GM21723 (cell line): ENCODE measurements around the gene PTGER1.

Experiments used
- ATAC-seq: cut with Tn5 transposase; IDR thresholded peaks from one replicate; pipeline ENCODE4 v1.9.1; 2021; ENCODE audit warnings: mild to moderate bottlenecking, moderate library complexity; ENCODE audit not compliant: unreplicated experiment

The PTGER1 gene

DNA sequence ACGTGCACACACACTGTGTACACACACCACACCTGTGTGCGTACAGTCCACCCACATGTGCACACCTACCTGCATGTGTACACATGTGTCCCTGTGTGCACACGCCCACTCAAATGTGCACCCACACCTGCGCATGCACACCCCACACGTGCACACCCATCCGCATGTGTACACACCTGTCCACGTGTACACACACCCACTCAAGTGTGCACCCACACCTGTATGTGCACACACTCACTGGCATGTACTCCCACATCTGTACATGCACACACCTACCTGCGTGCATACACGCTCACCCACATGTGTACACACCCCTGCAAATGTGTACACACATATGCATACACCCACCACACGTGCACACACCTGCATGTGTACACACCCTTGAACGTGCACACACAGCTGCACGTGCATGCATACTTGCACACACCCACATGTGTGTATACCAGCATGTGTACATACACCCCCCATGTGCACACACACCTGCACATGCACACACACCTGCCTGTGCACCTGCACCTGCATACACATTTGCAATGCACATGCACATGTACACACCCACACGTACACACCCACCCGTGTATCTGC, 31.4 kb downstream of the PTGER1 start:
- no peak for ATAC-seq

DNA sequence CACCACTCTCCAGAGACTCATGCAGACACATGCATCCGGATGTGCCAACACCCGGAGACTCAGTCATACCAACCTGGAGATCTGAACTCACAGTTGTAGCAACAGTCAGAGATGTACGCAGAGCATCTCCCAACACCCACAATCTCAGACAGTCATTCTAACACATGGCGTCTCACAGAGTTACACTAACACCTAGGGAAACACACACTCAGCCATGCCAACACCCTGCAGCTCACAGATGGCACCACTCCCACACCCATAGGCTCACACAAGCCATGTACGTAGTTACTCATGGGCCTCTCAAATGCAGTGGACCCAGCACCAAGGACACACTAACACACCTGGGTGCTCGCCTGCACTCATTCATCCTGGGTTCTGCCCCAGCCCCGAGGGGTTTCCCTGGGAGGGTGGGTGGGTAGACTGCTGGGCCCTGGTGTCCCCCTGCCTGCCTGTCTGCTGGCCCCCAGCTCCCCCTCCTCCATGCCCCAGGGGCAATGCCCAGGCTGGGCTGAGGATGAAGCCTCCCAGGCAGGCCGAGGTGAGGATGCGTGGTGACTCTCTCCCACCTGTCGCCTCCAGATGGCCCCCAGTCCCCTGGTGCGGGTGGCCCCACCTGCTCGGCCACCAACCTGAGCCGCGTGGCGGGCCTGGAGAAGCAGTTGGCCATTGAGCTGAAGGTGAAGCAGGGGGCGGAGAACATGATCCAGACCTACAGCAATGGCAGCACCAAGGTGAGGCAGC, 32.1 kb downstream of the PTGER1 start:
- no peak for ATAC-seq

DNA sequence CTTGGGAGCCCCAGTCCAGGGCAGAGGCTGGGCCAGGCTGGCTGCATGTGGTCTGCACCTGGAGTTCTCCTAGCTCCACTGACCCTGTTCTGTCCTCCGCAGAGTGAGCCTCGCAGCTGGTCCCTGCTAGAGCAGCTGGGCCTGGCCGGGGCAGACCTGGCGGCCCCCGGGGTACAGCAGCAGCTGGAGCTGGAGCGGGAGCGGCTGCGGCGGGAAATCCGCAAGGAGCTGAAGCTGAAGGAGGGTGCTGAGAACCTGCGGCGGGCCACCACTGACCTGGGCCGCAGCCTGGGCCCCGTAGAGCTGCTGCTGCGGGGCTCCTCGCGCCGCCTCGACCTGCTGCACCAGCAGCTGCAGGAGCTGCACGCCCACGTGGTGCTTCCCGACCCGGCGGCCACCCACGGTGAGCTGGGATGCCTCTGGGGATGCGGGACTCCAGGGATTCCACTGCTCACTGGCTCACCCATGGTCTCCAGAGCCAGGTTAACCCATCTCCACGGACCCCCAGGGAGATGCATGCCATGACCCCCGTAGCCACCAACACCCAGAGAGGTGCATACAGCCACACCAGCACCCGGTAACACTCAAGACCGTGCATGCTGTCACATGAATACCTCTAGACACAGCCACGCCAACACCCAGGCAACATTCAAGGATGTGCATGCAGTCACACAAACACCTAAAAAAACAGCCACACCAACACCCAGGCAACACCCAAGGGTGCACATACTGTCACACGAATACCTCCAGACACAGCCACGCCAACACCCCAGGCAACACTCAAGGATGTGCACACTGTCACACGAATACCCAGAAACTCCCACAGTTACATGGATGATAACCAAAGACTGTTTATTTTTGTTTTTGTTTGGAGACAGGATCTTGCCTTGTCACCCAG, 33.9 kb downstream of the PTGER1 start:
- ATAC-seq: no peak

GRCh38 chr19:14440049-14440448, 35.1 kb downstream of the PTGER1 start:
- ATAC-seq: peak; percentile 86

GRCh38 chr19:14439014-14439413, 36.1 kb downstream of the PTGER1 start:
- no peak for ATAC-seq

- ATAC-seq: no peak
These were observed 37.5 kb downstream of the PTGER1 start for GRCh38 chr19:14437578-14438140.

- no peak for ATAC-seq
These were observed 39.7 kb downstream of the PTGER1 start for GRCh38 chr19:14435320-14436050.

- ATAC-seq: no peak
These were observed 40.4 kb downstream of the PTGER1 start for GRCh38 chr19:14434543-14435319.

DNA sequence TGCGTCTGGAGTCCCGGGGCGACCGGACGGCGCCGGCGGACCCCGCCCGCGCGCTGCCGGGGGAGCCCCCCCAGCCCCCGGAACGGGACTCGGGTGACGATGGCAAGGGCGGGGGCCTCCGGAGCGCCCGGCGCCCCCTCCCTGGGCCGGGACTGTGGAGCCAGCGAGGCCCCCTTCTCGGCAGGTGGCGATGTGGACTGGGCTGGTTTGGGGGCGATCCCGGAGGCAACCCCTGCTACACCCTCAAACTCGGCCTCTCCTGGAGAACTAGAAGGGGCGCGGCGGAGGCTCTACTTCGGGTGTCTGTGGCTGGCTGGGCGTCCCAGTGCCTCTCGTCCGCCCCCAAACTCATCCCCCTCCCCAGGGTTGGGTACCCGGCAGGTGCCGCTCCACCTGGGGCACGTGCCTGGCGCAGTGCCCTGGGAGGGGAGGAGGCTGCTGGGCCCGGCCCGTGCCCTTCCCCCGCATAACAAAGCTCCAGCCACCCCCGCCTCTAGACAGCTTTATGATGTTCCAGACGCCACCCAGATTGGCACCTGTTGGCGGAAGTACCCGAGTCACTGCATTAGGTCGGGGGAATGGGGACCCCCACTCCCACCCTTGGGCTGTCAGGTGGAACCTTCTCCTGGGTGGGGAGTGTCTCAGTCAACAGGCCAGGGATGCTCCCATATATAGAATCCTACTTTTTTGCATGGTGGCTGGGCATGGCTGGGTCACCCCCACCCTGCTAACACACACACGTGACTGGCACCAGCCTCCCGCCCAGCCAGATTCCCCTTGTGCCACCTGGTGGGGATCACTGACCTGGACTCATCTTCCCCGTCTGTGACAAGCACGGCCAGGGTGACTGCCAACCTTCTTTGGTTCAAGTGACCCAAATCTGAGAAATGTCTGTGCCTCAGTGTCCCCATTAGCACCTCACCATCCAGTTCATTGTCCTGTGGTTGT, 41.3 kb downstream of the PTGER1 start:
- ATAC-seq: no peak

- ATAC-seq: no peak
These were observed 42.2 kb downstream of the PTGER1 start, which contains the start of gene PKN1 for GRCh38 chr19:14432791-14433553. Gene PKN1, plus strand, starts transcription at chr19:14433306. Its CDS starts 216 bp downstream, at chr19:14433522.

- ATAC-seq: no peak
These were observed 44.4 kb downstream of the PTGER1 start for GRCh38 chr19:14430712-14431111.

- no peak for ATAC-seq
These were observed 46.2 kb downstream of the PTGER1 start for GRCh38 chr19:14428882-14429416.

DNA sequence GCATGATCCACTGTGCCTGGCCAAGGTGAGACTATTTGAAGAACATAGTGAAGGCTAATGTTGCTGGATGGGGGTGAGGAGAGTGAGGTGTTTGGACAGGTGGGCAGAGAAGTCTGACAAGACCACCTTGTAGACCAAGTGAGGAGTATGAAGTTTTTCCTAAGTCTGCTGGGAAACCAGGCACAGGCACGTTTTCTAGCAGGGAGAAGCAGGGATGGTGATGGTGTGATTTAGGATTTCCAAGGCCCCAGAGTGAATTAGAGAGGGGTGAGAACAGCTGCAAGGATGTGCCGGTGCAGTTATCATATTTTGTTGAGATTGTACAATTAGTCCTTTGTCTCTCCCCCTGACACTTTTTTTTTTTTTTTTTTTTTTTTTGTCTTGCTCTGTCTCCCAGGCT, 47.7 kb downstream of the PTGER1 start:
- no peak for ATAC-seq

GRCh38 chr19:14425696-14426138, 49.4 kb downstream of the PTGER1 start:
- no peak for ATAC-seq
